HG02571 (cell line): ENCODE data around the gene DPP6.

ENCODE experiments used
- ATAC-seq: cut with Tn5 transposase; IDR thresholded peaks from one replicate; pipeline ENCODE4 v1.9.1; 2021; ENCODE audit warnings: mild to moderate bottlenecking, moderate library complexity; ENCODE audit not compliant: unreplicated experiment

Gene DPP6

GRCh38 chr7:154217688-154218340 is 165.6 kb downstream of the DPP6 start:
- no peak for ATAC-seq

GRCh38 chr7:154231732-154232131 is 179.5 kb downstream of the DPP6 start:
- ATAC-seq = no peak

GRCh38 chr7:154232700-154233099 is 180.5 kb downstream of the DPP6 start:
- ATAC-seq = no peak

- no peak for ATAC-seq
These were observed 189.8 kb downstream of the DPP6 start for GRCh38 chr7:154241988-154242387.

GRCh38 chr7:154242709-154243108 is 190.5 kb downstream of the DPP6 start:
- no peak for ATAC-seq

- ATAC-seq = no peak
These were observed 199.8 kb downstream of the DPP6 start for GRCh38 chr7:154252046-154252445.

GRCh38 chr7:154253810-154254209 is 201.6 kb downstream of the DPP6 start:
- no peak for ATAC-seq

GRCh38 chr7:154255324-154255723 is 203.1 kb downstream of the DPP6 start:
- no peak for ATAC-seq

- no peak for ATAC-seq
These were observed 204.0 kb downstream of the DPP6 start for GRCh38 chr7:154256150-154256549.

- ATAC-seq = no peak
These were observed 207.2 kb downstream of the DPP6 start for GRCh38 chr7:154259396-154259795.

- no peak for ATAC-seq
These were observed 235.2 kb downstream of the DPP6 start for GRCh38 chr7:154287356-154287755.

- ATAC-seq = no peak
These were observed 236.9 kb downstream of the DPP6 start for GRCh38 chr7:154289119-154289518.

GRCh38 chr7:154296443-154296842 is 244.2 kb downstream of the DPP6 start:
- ATAC-seq = no peak

GRCh38 chr7:154299736-154300135 is 247.5 kb downstream of the DPP6 start:
- no peak for ATAC-seq

- ATAC-seq = no peak
These were observed 250.2 kb downstream of the DPP6 start for GRCh38 chr7:154302380-154302779.

GRCh38 chr7:154304231-154304630 is 252.0 kb downstream of the DPP6 start:
- no peak for ATAC-seq

- ATAC-seq = no peak
These were observed 252.8 kb downstream of the DPP6 start for GRCh38 chr7:154304740-154305700.

- ATAC-seq = no peak
These were observed 253.8 kb downstream of the DPP6 start for GRCh38 chr7:154306036-154306435.

- no peak for ATAC-seq
These were observed 256.7 kb downstream of the DPP6 start for GRCh38 chr7:154308928-154309327.

GRCh38 chr7:154310114-154310513 is 257.9 kb downstream of the DPP6 start:
- ATAC-seq = no peak

GRCh38 chr7:154324196-154324595 is 272.0 kb downstream of the DPP6 start:
- ATAC-seq = no peak

- ATAC-seq = no peak
These were observed 274.2 kb downstream of the DPP6 start for GRCh38 chr7:154326421-154326820.
